Subcutaneous abdominal adipose tissue (tissue), 5 donors: ENCODE data around the gene ARHGAP29.

Experiments used
- H3K27ac ChIP-seq: one replicate; pipeline ENCODE4 v1.7.0; 2013; ENCODE audit warnings: low read depth, mild to moderate bottlenecking, inconsistent platforms, low read length, moderate library complexity
- H3K27me3 ChIP-seq, 5 donors: one replicate each; pipeline ENCODE4 v1.7.0; 2013; ENCODE audit warnings: low read length in 5 of 5, inconsistent platforms in 1 of 5; ENCODE audit not compliant: control insufficient read depth in 5 of 5, insufficient read depth in 4 of 5
- H3K36me3 ChIP-seq, 5 donors: one replicate each; pipeline ENCODE4 v1.7.0; 2013; ENCODE audit warnings: low read length in 5 of 5; ENCODE audit not compliant: control insufficient read depth in 5 of 5, insufficient read depth in 5 of 5
- H3K4me1 ChIP-seq, 5 donors: one replicate each; pipeline ENCODE4 v1.7.0; 2013; ENCODE audit warnings: low read length in 5 of 5, mild to moderate bottlenecking in 3 of 5, moderate library complexity in 1 of 5; ENCODE audit not compliant: control insufficient read depth in 5 of 5, insufficient read depth in 5 of 5
- H3K4me3 ChIP-seq, 5 donors: one replicate each; pipeline ENCODE4 v1.7.0; 2013; ENCODE audit warnings: low read length in 5 of 5, low read depth in 1 of 5
- H3K9ac ChIP-seq, 5 donors: one replicate each; pipeline ENCODE4 v1.7.0; 2013; ENCODE audit warnings: low read length in 5 of 5, mild to moderate bottlenecking in 4 of 5, moderate library complexity in 3 of 5
- H3K9me3 ChIP-seq, 5 donors: one replicate each; pipeline ENCODE4 v1.7.0; 2013; ENCODE audit warnings: low read length in 5 of 5; ENCODE audit not compliant: control insufficient read depth in 5 of 5
- donor health status: healthy.
- donor health status: healthy.
- donor health status: healthy.
- donor health status: healthy.
- donor health status: healthy.

ARHGAP29 gene

DNA sequence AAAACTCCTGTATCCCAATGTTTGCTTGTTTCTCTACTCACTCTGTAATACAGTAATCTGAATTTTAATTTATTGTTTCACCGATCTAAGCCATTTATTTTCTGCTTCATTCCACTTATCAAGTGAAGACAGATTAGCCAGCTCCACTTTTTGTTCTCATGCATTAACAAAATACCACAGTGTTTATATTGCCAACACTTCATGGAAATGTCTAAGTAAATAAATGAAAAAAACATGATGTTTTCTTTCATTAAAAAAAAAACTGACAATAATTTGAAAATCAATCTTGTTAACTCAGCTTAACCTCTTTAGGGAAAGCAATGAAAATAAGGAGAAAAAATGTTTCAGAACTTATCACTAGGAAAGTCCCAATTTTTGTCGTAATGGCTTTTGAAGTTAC, 11.5 kb downstream of the ARHGAP29 start:
- no peak overlapping the region for H3K4me3 ChIP-seq
- no peak overlapping the region for H3K9ac ChIP-seq
- peaks cover 0 to 26% (median 13%) of the 10 kb centered on the region in 5 donors for H3K4me1 ChIP-seq
- H3K27me3 ChIP-seq: no peaks in the 10 kb centered on the region
- H3K36me3 ChIP-seq: no peaks in the 10 kb centered on the region
- no peak overlapping the region for H3K27ac ChIP-seq
- no peaks in the 10 kb centered on the region for H3K9me3 ChIP-seq

DNA sequence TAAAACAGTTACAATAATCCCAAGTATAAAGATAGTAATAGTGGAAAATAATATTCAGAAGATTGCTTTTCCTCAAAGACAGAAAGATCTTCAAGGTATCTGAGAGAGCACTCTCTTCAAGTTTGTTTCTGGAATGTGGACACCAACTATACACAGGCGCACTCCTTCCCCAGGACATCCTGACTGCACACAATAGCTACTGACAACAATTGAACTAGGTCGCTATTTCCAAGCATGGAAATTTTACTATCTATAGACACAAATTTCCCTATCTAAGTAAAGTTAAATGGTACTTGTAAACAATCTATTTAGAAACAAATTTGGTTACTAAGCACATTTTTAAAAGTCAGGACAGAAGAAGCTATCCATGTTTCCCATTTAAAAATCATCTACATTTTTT, 19.1 kb downstream of the ARHGAP29 start:
- Histone ChIP-seq H3K27me3 (no peaks in the 10 kb centered on the region), H3K4me3 (no peak overlapping the region), H3K9me3 (no peaks in the 10 kb centered on the region), H3K27ac (peak overlapping the region; percentile 43), H3K4me1 (peaks cover 0 to 42% (median 4%) of the 10 kb centered on the region in 5 donors), H3K9ac (no peak overlapping the region), H3K36me3 (peaks cover 0 to 14% (median 5%) of the 10 kb centered on the region in 5 donors)

DNA sequence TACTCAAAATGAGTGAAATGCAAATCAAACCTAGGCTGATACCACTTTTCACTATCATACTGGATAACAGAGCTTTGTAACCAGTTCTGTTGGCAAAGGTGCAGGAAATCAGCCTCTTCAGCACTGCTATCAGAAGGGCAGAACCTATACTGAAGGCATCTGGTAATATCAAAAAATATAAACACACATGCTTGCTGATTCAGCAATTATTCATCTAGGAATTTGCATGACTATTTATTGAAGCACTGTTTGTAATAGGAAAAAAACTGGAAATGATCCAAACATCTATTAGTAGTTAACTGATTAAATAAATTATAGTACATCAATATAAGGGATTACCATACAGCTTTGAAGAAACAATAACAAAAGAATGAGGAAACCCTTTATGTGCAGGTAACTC, 21.4 kb downstream of the ARHGAP29 start:
- Histone ChIP-seq H3K36me3 (peaks cover 0 to 14% (median 5%) of the 10 kb centered on the region in 5 donors), H3K9me3 (no peaks in the 10 kb centered on the region), H3K4me1 (peaks cover 0 to 33% (median 4%) of the 10 kb centered on the region in 5 donors), H3K4me3 (no peak overlapping the region), H3K27ac (peak overlapping the region; percentile 42), H3K27me3 (no peaks in the 10 kb centered on the region), H3K9ac (no peak overlapping the region)

DNA sequence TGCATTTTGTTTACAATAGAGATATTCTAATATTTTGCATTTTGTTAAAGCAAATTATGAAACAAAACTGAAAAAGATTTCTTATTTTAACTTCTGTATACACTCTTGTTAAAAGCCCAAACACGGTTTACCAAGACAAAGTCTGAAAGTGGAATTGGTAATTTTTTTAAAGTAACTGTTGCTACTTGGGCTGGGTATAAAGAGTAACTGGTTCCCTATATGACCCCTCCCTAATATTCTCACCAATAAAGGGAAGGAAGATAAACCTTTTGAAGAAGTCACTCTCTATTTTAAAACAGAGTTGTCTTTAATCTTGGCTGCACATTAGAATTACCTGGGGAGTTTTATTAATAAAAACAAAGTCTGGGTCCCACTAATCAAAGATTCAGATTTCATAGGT, 27.4 kb downstream of the ARHGAP29 start:
- H3K4me3 ChIP-seq: no peak overlapping the region
- H3K9me3 ChIP-seq: no peaks in the 10 kb centered on the region
- no peak overlapping the region for H3K27ac ChIP-seq
- H3K27me3 ChIP-seq: no peaks in the 10 kb centered on the region
- peaks cover 0 to 18% (median 9%) of the 10 kb centered on the region in 5 donors for H3K36me3 ChIP-seq
- peaks cover 0 to 13% (median 5%) of the 10 kb centered on the region in 5 donors for H3K4me1 ChIP-seq
- no peak overlapping the region for H3K9ac ChIP-seq

DNA sequence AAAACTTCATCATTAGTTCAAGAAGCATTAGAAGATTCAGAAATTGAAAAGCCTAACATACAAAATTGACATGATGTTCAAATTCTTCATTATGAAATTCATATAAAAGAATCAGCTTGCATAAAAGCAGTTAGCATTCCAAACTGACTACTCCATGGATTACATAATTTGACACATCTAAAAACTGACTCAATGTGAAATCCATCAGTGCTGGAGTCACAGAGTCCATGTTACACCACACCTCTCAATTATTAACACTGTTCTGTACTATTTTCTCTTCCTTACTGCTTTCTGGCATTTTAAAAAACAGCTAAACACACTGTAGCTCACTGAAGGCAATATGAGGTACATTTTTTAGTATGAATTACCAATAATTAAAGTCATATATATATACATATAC, 28.0 kb downstream of the ARHGAP29 start:
- H3K27ac ChIP-seq: peak overlapping the region; percentile 74
- no peaks in the 10 kb centered on the region for H3K9me3 ChIP-seq
- H3K4me3 ChIP-seq: no peak overlapping the region
- H3K4me1 ChIP-seq: peaks cover 0 to 13% (median 5%) of the 10 kb centered on the region in 5 donors
- no peak overlapping the region for H3K9ac ChIP-seq
- peaks cover 3 to 23% (median 14%) of the 10 kb centered on the region in 5 donors for H3K36me3 ChIP-seq
- no peaks in the 10 kb centered on the region for H3K27me3 ChIP-seq

DNA sequence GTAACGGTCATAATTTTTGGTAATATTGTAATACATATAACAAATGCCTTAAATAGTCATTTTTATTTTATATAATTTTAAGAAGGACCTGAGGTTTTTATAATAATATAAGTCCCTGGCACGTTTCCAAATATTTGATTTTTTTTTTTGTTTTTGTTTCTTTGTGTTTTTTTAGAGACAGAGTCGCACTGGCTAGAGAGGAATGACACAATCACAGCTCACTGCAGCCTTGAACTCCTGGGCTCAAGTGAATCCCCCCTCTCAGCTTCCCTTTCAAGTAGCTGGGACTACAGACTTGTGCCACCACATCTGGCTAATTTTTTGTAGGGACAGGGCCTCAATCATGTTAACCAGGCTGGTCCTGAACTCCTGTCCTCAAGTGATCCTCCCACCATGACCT, 29.7 kb downstream of the ARHGAP29 start:
- H3K9me3 ChIP-seq: no peaks in the 10 kb centered on the region
- H3K4me3 ChIP-seq: no peak overlapping the region
- H3K27ac ChIP-seq: no peak overlapping the region
- no peak overlapping the region for H3K9ac ChIP-seq
- peaks cover 12 to 33% (median 21%) of the 10 kb centered on the region in 5 donors for H3K36me3 ChIP-seq
- no peaks in the 10 kb centered on the region for H3K27me3 ChIP-seq
- H3K4me1 ChIP-seq: peaks cover 0 to 13% (median 5%) of the 10 kb centered on the region in 5 donors

DNA sequence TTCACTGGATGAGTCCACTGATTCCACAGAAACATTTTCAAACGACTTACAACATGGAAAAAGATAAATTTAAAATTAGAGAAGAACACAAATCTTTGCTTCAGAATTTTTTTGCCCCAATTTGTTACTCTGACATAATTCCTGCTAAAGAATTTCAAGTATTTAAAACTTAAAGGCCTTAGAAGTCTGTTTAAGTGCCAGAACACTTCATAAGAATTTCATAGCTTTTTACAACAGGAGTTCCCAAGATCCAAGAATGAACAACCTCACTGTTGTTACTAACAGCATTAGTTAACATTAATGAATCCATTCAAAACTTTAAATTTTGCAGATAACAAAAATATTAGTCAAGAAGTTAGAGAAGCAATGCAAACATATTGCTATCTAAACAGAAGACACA, 31.7 kb downstream of the ARHGAP29 start:
- Histone ChIP-seq H3K9ac (no peak overlapping the region), H3K27me3 (no peaks in the 10 kb centered on the region), H3K9me3 (no peaks in the 10 kb centered on the region), H3K4me3 (no peak overlapping the region), H3K36me3 (peaks cover 27 to 50% (median 36%) of the 10 kb centered on the region in 5 donors), H3K4me1 (peaks cover 0 to 13% (median 5%) of the 10 kb centered on the region in 5 donors), H3K27ac (no peak overlapping the region)

DNA sequence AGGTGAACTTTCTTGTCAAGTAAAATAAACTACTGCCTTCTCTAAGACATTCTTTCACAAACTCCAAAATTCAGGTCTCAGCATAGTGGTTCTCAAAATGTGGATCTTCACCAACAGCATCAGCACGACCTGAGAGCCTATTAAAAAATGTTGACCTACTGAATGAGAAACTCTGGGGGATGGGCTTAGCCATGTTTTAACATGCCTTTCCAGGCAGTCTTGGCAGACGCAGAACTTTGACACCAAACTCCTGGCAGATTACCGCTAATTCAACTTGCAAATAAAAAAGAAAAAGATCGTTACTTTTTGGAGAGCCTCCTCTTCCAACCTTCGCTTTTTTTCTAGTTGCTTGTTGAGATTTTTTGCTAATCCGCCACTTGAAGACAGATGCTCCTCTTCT, 35.1 kb downstream of the ARHGAP29 start:
- H3K27ac ChIP-seq: no peak overlapping the region
- no peak overlapping the region for H3K9ac ChIP-seq
- peaks cover 0 to 6% (median 0%) of the 10 kb centered on the region in 5 donors for H3K4me1 ChIP-seq
- no peaks in the 10 kb centered on the region for H3K27me3 ChIP-seq
- no peaks in the 10 kb centered on the region for H3K9me3 ChIP-seq
- H3K36me3 ChIP-seq: peaks cover 28 to 50% (median 43%) of the 10 kb centered on the region in 5 donors
- no peak overlapping the region for H3K4me3 ChIP-seq

DNA sequence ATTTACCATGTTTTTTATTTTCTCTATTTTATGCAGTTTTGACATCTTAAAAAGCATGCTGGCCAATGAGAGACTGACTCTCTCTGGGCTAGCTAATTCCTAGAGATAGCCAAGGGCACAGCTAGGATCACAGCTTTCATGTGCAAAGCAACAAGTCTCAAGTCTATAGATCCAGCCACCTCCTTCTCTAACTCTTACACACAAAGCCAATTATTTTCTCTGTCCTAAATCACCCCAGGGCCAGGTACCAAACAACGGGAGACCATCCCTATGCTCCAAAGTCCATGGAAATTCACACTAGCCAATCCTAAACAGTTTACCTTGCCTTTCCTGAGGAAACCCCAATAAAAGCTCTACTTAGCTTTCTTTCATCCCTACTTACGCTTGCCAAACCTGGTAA, 38.0 kb downstream of the ARHGAP29 start:
- H3K9ac ChIP-seq: no peak overlapping the region
- peaks cover 28 to 40% (median 38%) of the 10 kb centered on the region in 5 donors for H3K36me3 ChIP-seq
- no peak overlapping the region for H3K4me3 ChIP-seq
- no peak overlapping the region for H3K27ac ChIP-seq
- peaks cover 0 to 8% (median 0%) of the 10 kb centered on the region in 5 donors for H3K4me1 ChIP-seq
- H3K27me3 ChIP-seq: no peaks in the 10 kb centered on the region
- no peaks in the 10 kb centered on the region for H3K9me3 ChIP-seq

DNA sequence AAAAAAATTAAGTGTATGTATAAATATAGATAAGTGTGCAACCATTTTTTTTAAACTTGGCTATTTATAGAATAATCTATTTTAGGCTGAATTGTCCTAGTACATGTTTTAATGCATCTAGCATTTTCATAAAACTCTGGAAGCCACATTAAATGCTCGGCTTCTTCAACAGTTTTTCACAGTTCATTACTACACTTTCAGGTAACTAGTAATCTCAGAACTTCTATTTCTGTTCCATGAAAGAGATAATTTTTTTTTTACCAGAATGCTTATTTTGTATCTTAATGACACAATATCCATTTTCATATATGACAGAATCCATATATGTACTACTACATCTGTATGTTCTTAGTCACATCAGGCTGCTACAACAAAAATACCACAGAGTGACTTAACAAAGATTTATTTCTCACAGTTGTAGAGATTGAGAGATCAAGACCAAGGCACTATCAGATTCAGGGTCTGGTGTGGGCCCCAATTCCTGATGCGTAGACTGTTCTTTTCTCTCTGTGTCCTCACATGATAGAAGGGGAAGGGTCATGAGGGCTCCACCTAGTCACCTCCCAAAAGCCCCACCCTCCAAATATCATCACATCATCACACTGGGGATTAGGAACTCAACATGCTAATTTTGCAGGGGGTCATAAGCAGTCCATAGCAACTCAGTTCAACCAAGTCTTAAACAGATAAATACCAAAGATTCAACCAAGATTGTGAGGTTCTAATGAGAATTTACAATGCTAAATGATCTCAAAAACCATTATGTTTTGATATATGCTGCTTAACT, 43.1 kb downstream of the ARHGAP29 start:
- H3K27ac ChIP-seq: peak overlapping the region; percentile 7

More for the DNA sequence above, 43.1 kb downstream of the ARHGAP29 start:
- Histone ChIP-seq H3K9ac (no peak overlapping the region), H3K9me3 (no peaks in the 10 kb centered on the region), H3K27me3 (no peaks in the 10 kb centered on the region), H3K4me3 (no peak overlapping the region), H3K4me1 (peaks cover 0 to 10% (median 0%) of the 10 kb centered on the region in 5 donors), H3K36me3 (peaks cover 10 to 25% (median 23%) of the 10 kb centered on the region in 5 donors)
